CD4-positive, alpha-beta T cell treated with Interleukin-6 at 100 ng/mL for 8 hours (primary cell): Measurements from ENCODE around the gene IL6ST.

Experiments used
- DNase-seq: peaks from one replicate; pipeline ENCODE4 v3.0.0-alpha.2; 2020; ENCODE audit warnings: mixed read lengths, low spot score

Gene IL6ST

DNA sequence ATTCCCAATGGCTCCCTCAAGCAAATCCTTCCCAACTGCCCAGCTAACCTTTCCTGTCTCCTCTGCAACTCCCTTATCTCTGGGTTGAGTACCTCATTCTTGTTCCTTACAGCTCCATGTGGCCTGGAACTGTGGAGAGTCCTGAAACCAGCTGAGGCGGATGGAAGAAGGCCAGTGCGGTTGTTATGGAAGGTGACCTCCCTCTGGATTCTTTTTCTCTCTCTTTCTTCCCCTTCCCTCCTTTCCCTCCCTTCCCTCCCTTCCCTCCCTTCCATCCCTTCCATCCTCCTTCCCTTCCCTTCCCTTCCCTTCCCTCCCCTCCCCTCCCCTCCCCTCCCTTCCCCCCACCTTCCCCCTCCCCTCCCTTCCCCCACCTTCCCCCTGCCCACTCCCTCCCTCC, 98.5 kb downstream of the IL6ST start:
- DNase-seq = no peak

DNA sequence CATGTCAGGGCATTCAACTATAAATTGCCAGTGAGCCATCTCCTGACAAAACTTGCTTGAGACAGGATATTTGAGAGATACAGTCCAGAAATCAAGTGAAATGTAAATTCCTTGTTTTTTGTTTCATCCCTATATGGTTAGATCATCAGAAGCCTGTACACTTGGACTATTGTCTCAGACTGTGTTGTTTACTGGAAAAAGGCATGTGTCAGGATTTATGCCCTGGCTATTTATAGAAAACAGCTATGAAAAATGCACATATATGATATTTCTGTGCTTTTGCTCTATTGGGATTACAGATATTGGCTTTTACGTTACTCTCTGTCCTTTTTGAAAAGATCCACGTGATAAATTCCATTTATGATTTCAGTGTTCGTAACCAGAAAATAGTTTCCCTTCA, 99.4 kb downstream of the IL6ST start:
- DNase-seq = no peak

DNA sequence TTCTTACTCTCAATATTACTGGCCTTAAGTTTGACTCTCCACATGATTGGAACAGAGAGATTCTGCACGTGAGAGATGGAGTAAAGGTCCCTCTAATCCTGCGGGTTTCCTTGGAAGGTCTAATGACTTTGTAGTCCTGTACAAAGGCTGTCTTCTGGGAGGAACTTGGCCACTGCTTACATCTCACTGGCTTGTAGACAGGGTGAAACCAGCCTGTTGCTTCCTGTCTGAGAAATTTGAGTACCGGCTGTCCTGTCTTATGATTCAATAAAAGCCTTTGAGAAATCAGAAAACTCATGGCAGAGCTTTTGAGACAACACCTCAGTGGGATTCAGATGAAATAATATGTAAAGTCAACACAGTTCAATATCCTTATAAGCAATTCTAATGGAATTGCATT, 100.6 kb downstream of the IL6ST start:
- no peak for DNase-seq

DNA sequence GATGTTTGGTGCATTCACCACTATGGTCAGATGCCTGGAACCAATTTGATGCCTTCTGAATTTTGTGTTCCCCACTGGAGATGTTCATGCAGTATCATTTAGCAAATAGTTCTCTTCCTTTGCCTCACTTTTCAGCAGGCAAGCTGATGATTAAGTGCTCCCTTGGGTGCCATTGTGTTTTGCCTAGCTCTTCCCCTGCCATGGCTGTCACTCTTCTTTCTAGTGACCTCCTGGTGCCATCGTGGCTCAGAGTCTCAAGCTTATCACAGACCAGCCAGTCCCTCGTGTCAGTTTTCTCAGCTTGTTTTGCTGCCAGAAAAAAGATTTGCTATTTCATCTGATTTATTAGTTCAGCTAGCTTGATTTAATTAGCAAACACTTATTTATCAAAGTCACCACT, 102.3 kb downstream of the IL6ST start:
- no peak for DNase-seq

DNA sequence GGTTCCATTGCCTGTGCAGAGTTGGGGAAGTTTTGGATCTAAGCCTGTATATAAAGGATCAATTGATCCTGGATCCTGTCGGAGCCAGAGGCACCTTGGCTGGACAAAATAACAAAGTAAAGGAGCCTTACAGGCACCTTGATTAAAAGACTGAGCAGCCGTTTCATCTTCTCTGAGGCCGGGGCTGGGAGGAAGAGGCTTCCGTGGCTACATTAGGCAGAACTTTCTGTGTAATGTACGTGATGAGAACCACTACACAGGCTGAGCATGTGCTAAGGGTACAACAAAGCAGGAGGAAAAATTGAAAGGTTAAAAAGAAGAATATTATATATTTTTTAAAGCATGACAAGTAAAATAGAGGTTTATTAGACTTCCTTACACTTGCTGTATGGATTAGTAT, 106.6 kb downstream of the IL6ST start:
- DNase-seq = no peak

DNA sequence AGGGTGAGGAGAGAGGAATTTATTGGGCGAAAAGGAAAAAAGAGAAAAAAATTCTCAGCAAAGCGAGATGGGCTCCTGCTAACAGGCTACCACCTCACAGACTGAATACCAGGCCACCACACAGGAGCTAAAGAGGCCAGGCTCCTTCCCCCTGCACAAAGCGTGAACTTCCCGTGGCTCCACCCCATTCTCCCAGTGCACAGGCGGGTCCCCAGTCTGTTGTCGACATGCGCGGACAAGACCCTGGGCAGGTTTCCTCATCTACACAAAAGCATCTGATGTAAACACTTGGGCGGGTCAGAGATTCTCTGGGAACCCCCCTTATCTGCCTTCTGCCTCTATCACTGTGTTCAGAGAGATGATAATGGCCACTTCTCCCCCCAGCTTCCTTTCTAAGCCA, 109.4 kb downstream of the IL6ST start:
- DNase-seq = no peak
